H1 (cell line): ENCODE results near the gene COL5A1. TPM values are rescaled to one million over a fixed set of nuclear protein-coding genes. Genes with fewer than 3 reads are reported as not detected.

Source experiments
- CTCF ChIA-PET: fragments of 300-600 bp; sonication (Branson Sonifier 250); formaldehyde crosslinking; loops from one replicate; lab custom pipeline; 2021; ENCODE audit not compliant: partially characterized antibody; lab: Charles Lee
- POLR2A ChIA-PET: fragments of 300-600 bp; sonication (Branson Sonifier 250); formaldehyde crosslinking; loops from one replicate; lab custom pipeline; 2021; ENCODE audit warnings: inconsistent platforms; ENCODE audit not compliant: partially characterized antibody; lab: Charles Lee
- DNase-seq, 2 experiments: peaks; one replicate each; pipeline versions ENCODE4 v3.0.0 to v3.0.0-alpha.2; 2010 to 2022; ENCODE audit warnings: low spot score in 2 of 2, low read depth in 1 of 2, mixed read lengths in 1 of 2
- FAIRE-seq: peaks from 2 replicates; lab custom pipeline; 2011; peaks lifted over from hg19 to GRCh38; lab: Jason Lieb, UNC
- H2AFZ ChIP-seq: 2 replicates; pipeline ENCODE4 v1.8.1; 2012; ENCODE audit warnings: low read length, inconsistent platforms
- H2AK5ac ChIP-seq: 2 replicates; pipeline ENCODE4 v1.6.1; 2013; ENCODE audit warnings: low read depth, low read length
- H2BK120ac ChIP-seq: replicated peaks from 2 replicates; pipeline ENCODE3; 2013; ENCODE audit warnings: low read depth, low read length, inconsistent platforms
- H2BK12ac ChIP-seq: 2 replicates; pipeline ENCODE4 v1.6.1; 2013; ENCODE audit warnings: low read depth, low read length
- H2BK15ac ChIP-seq: 2 replicates; pipeline ENCODE4 v1.6.1; 2013; ENCODE audit warnings: low read length
- H2BK20ac ChIP-seq: 2 replicates; pipeline ENCODE4 v1.6.1; 2013; ENCODE audit warnings: low read length
- H2BK5ac ChIP-seq: 2 replicates; pipeline ENCODE4 v1.6.1; 2013; ENCODE audit warnings: low read depth, low read length
- H3K14ac ChIP-seq: 2 replicates; pipeline ENCODE4 v1.6.1; 2013; ENCODE audit warnings: inconsistent platforms; ENCODE audit not compliant: insufficient read length
- H3K18ac ChIP-seq: 2 replicates; pipeline ENCODE4 v1.6.1; 2013; ENCODE audit warnings: low read length; ENCODE audit errors: extremely low read depth
- H3K23ac ChIP-seq: 2 replicates; pipeline ENCODE4 v1.6.1; 2013; ENCODE audit warnings: inconsistent platforms; ENCODE audit not compliant: insufficient read length
- H3K23me2 ChIP-seq: 2 replicates; pipeline ENCODE4 v1.6.1; 2013; ENCODE audit warnings: low read depth, low read length
- H3K27ac ChIP-seq: 2 replicates; pipeline ENCODE4 v1.6.1; 2011; ENCODE audit warnings: low read depth, low read length, inconsistent platforms
- H3K27me3 ChIP-seq, 4 experiments: replicated peaks in 1 of 4; 1 replicate in 1 of 4; 2 replicates in 3 of 4; pipeline versions ENCODE4 v1.6.1 to v1.8.1; 2011 to 2013; ENCODE audit warnings: low read length in 3 of 4, mild to moderate bottlenecking in 3 of 4, inconsistent platforms in 2 of 4, mixed read lengths in 2 of 4, moderate library complexity in 1 of 4; ENCODE audit not compliant: control insufficient read depth in 3 of 4, insufficient read depth in 3 of 4; ENCODE audit errors: extremely low read depth in 1 of 4
- H3K36me3 ChIP-seq, 4 experiments: 2 replicates each; pipeline versions ENCODE4 v1.6.1 to v1.8.1; 2011 to 2013; ENCODE audit warnings: mild to moderate bottlenecking in 4 of 4, low read length in 3 of 4, moderate library complexity in 2 of 4, control low read depth in 1 of 4, inconsistent platforms in 1 of 4; ENCODE audit not compliant: insufficient read depth in 4 of 4, control insufficient read depth in 2 of 4
- H3K4ac ChIP-seq: replicated peaks from 2 replicates; pipeline ENCODE3; 2013; ENCODE audit warnings: low read length, low read depth, mixed read lengths, inconsistent platforms; ENCODE audit not compliant: insufficient read length
- H3K4me1 ChIP-seq, 4 experiments: replicated peaks in 1 of 4; 1 replicate in 1 of 4; 2 replicates in 3 of 4; pipeline versions ENCODE4 v1.6.1 to v1.8.1; 2011 to 2013; ENCODE audit warnings: low read length in 3 of 4, inconsistent platforms in 2 of 4, mixed read lengths in 1 of 4; ENCODE audit not compliant: insufficient read depth in 4 of 4, control insufficient read depth in 3 of 4
- H3K4me2 ChIP-seq, 2 experiments: 2 replicates each; pipeline versions ENCODE4 v1.6.1 to v1.8.1; 2011 to 2013; ENCODE audit warnings: low read depth in 2 of 2, low read length in 2 of 2, control low read depth in 1 of 2, inconsistent platforms in 1 of 2, mild to moderate bottlenecking in 1 of 2; ENCODE audit not compliant: insufficient read depth in 1 of 2
- H3K4me3 ChIP-seq, 4 experiments: fragments of 200-600, 300-600 bp in 1 of 4; sonication (generic), shearing (Covaris generic), sonication (Bioruptor Twin) in 1 of 4; 2 replicates each; pipeline versions ENCODE4 v1.5.1 to v1.8.1; 2011 to 2016; ENCODE audit warnings: low read length in 4 of 4, low read depth in 3 of 4, control low read depth in 2 of 4, inconsistent platforms in 2 of 4, mild to moderate bottlenecking in 2 of 4, mixed read lengths in 1 of 4, moderate library complexity in 1 of 4; ENCODE audit not compliant: insufficient read depth in 2 of 4; ENCODE audit errors: extremely low read depth in 1 of 4
- H3K56ac ChIP-seq: replicated peaks from 2 replicates; pipeline ENCODE3; 2013; ENCODE audit warnings: low read depth, mild to moderate bottlenecking, mixed read lengths, low read length, inconsistent platforms; ENCODE audit not compliant: insufficient read length
- H3K79me1 ChIP-seq: 2 replicates; pipeline ENCODE4 v1.6.1; 2013; ENCODE audit warnings: low read depth, low read length, control low read depth
- H3K79me2 ChIP-seq, 2 experiments: 2 replicates each; pipeline versions ENCODE4 v1.6.1 to v1.8.1; 2012 to 2013; ENCODE audit warnings: low read length in 2 of 2, mild to moderate bottlenecking in 2 of 2, inconsistent platforms in 1 of 2; ENCODE audit not compliant: insufficient read depth in 2 of 2, control insufficient read depth in 1 of 2
- H3K9ac ChIP-seq, 4 experiments: replicated peaks in 1 of 4; 1 replicate in 1 of 4; 2 replicates in 3 of 4; pipeline versions ENCODE4 v1.6.1 to v1.8.1; 2011 to 2013; ENCODE audit warnings: low read depth in 3 of 4, low read length in 3 of 4, control low read depth in 2 of 4, mild to moderate bottlenecking in 2 of 4, moderate library complexity in 2 of 4, inconsistent platforms in 1 of 4; ENCODE audit errors: extremely low read depth in 1 of 4
- H3K9me3 ChIP-seq, 2 experiments: 2 replicates each; pipeline versions ENCODE4 v1.6.1 to v1.8.1; 2012 to 2013; ENCODE audit warnings: mild to moderate bottlenecking in 2 of 2, moderate library complexity in 2 of 2, control low read depth in 1 of 2, inconsistent platforms in 1 of 2, low read depth in 1 of 2, low read length in 1 of 2, mixed read lengths in 1 of 2; ENCODE audit not compliant: insufficient read depth in 2 of 2
- H4K20me1 ChIP-seq, 2 experiments: replicated peaks in 1 of 2; 2 replicates each; pipeline versions ENCODE3 to v1.8.1; 2011 to 2013; ENCODE audit warnings: inconsistent platforms in 2 of 2, low read length in 2 of 2, mild to moderate bottlenecking in 1 of 2; ENCODE audit not compliant: insufficient read depth in 2 of 2, control insufficient read depth in 1 of 2
- H4K5ac ChIP-seq: 2 replicates; pipeline ENCODE4 v1.6.1; 2013; ENCODE audit warnings: low read length, low read depth, mixed read lengths, inconsistent platforms; ENCODE audit not compliant: insufficient read length
- H4K8ac ChIP-seq: 2 replicates; pipeline ENCODE4 v1.8.0; 2013; ENCODE audit warnings: mild to moderate bottlenecking, moderate library complexity, low read length, inconsistent platforms; ENCODE audit not compliant: insufficient read depth; ENCODE audit errors: extremely low read depth
- H4K91ac ChIP-seq: replicated peaks from 2 replicates; pipeline ENCODE3; 2013; ENCODE audit warnings: low read length, mixed read lengths, inconsistent platforms; ENCODE audit not compliant: insufficient read length
- CBX8 ChIP-seq: fragments of 300-800, 300-1000 bp; sonication (generic); IDR thresholded peaks from 2 replicates; pipeline ENCODE4 v1.7.1; 2016; ENCODE audit warnings: low read depth, low read length, borderline replicate concordance
- HDAC2 ChIP-seq, 2 experiments: fragments of 300-600 bp in 1 of 2; sonication (generic) in 1 of 2; IDR thresholded peaks; 2 replicates each; pipeline ENCODE4 v1.6.1; 2011 to 2012; ENCODE audit warnings: low read depth in 2 of 2, low read length in 2 of 2, mild to moderate bottlenecking in 2 of 2, moderate library complexity in 2 of 2, borderline replicate concordance in 1 of 2, inconsistent platforms in 1 of 2
- POU5F1 ChIP-seq: IDR thresholded peaks from 2 replicates; pipeline ENCODE4 v1.6.1; 2011; ENCODE audit warnings: low read depth, mild to moderate bottlenecking, low read length, moderate library complexity
- WGBS, 2 experiments: shearing (Covaris generic) in 1 of 2; methylation state at CpG; one replicate each; pipeline versions ENCODE4 v1.1.6 to v1.1.7; 2013 to 2015; ENCODE audit warnings: low lambda C conversion rate in 2 of 2, mixed read lengths in 2 of 2, inconsistent platforms in 1 of 2, low coverage in 1 of 2, missing lambda C conversion rate in 1 of 2; ENCODE audit not compliant: insufficient replicate concordance in 2 of 2, insufficient coverage in 1 of 2, insufficient read length in 1 of 2; ENCODE audit errors: extremely low coverage in 1 of 2, missing lambda C conversion rate in 1 of 2; 5-methylcytosine and 5-hydroxymethylcytosine counted together
- polyA plus RNA-seq, 7 experiments: library from polyadenylated mRNA; depleted of rRNA in 3 of 7; stranded (reverse) in 5 of 7; unstranded in 2 of 7; fragments of >200 nt in 5 of 7; fragments of 200-250 nt in 2 of 7; gene quantifications; 1 replicate in 5 of 7; 2 replicates in 1 of 7; 4 replicates in 1 of 7; pipeline versions ENCODE4 v1.2.1 to v1.2.3, GENCODE V29; 2011 to 2013; ENCODE audit warnings: missing spikeins in 2 of 7, mixed read lengths in 2 of 7
- total RNA-seq: library from RNA; stranded (reverse); fragmentation: NEBNext Ultra II Directional; extraction: Animal tissue kit (Norgen Biotek cat#: 25700); gene quantifications from 2 replicates; pipeline ENCODE4 v1.2.1, GENCODE V29; 2021

The COL5A1 gene
- total and polyA plus RNA-seq, 2 of the 8 experiments (the other 6 are each of a cell fraction or from before 2014, with no cell fraction given): 3.8 to 12.0 TPM

DNA sequence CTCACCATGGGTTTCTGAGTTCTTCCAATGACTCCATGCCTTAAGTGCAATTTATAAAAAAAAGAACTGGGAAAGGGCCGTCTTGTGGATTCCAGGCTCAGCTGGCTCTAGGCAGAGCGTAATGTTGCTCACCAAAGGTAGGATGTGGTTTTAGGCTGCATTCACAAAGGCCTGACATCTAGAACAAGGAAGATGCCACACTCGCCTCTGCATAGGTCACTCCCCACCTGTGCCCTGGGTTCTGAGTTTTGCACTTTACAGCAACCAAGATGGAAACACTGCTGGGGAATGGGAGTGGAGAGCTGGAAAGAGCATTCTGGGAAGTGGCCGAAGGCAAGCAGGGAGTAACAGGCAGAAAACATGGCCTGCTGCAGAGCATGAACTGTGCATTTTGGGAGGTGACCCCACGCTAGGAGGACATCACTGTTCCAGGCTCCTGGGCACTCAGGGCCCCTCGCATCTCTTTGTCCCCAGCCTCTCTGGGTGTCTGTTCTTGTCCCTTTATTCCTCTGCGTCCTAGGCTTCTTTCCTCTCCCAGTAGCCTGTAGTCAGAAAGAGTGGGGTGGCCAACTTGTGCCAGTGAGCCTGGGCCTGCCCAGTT is 251.3 kb downstream of the COL5A1 start:
- POLR2A ChIA-PET: no interaction called here
- CTCF ChIA-PET: interaction anchor here (0.6 to 1.1 kb wide), 2 partner anchors 59 to 113 kb away, joined by 3 read pairs; no protein-coding TSS in a partner anchor
- no peak overlapping the region for H2BK120ac ChIP-seq
- no peak overlapping the region for H3K27ac ChIP-seq
- no peaks in the 10 kb centered on the region for H3K79me2 ChIP-seq
- H3K27me3 ChIP-seq: no peaks in the 10 kb centered on the region
- no peak overlapping the region for H3K56ac ChIP-seq
- H3K4me2 ChIP-seq: no peak overlapping the region
- H3K18ac ChIP-seq: no peak overlapping the region
- H2BK5ac ChIP-seq: no peak overlapping the region
- no peak overlapping the region for H3K23ac ChIP-seq
- no peak overlapping the region for H4K5ac ChIP-seq
- H4K8ac ChIP-seq: no peak overlapping the region
- no peak overlapping the region for H3K14ac ChIP-seq
- H3K4me1 ChIP-seq: no peaks in the 10 kb centered on the region
- no peak overlapping the region for H2AFZ ChIP-seq
- H2BK15ac ChIP-seq: no peak overlapping the region
- no peaks in the 10 kb centered on the region for H3K36me3 ChIP-seq
- H4K91ac ChIP-seq: no peak overlapping the region
- DNase-seq: no peak
- no peak overlapping the region for H3K4me3 ChIP-seq
- no peaks in the 10 kb centered on the region for H3K23me2 ChIP-seq
- H4K20me1 ChIP-seq: no peaks in the 10 kb centered on the region
- WGBS, 2 experiments: 91% methylated on average over 7 of the region's 7 CpGs; no CpG with 5 or more reads in 1 of the 2 experiments
- H3K4ac ChIP-seq: no peak overlapping the region
- H3K9me3 ChIP-seq: peaks cover 11 to 14% of the 10 kb centered on the region in 2 experiments; a peak in 3 of 4 replicates
- H3K79me1 ChIP-seq: no peaks in the 10 kb centered on the region
- no peak for TF ChIP-seq CBX8
- no peak for TF ChIP-seq HDAC2 (IDR thresholded peaks at IDR 0.05; ENCODE audit: borderline replicate concordance in 1 of 2, low read depth in 2 of 2, low read length in 2 of 2)
- TF ChIP-seq POU5F1: no peak
- TF ChIP-seq, all 59 proteins: peak for 0
- Histone ChIP-seq H2BK20ac (no peak overlapping the region), H3K9ac (no peak overlapping the region), H2AK5ac (no peak overlapping the region), H2BK12ac (no peak overlapping the region)
- FAIRE-seq: no peak
